Glutamatergic neuron (in vitro differentiated cells): ENCODE data around the gene ARHGEF40. TPM values are rescaled to one million over a fixed set of nuclear protein-coding genes. Genes with fewer than 3 reads are reported as not detected.

Experiments
- DNase-seq: peaks from one replicate; pipeline ENCODE4 v3.0.0; 2022
- H3K27ac Mint-ChIP-seq: one replicate; pipeline ENCODE4 v1.8.0; 2020; ENCODE audit warnings: mild to moderate bottlenecking, mixed read lengths, inconsistent platforms; ENCODE audit not compliant: unreplicated experiment
- H3K27me3 Mint-ChIP-seq: one replicate; pipeline ENCODE4 v1.8.0; 2020; ENCODE audit warnings: mild to moderate bottlenecking, moderate library complexity, mixed read lengths, inconsistent platforms; ENCODE audit not compliant: unreplicated experiment
- H3K36me3 Mint-ChIP-seq: one replicate; pipeline ENCODE4 v1.8.0; 2020; ENCODE audit warnings: mild to moderate bottlenecking, mixed read lengths, inconsistent platforms; ENCODE audit not compliant: unreplicated experiment
- H3K4me1 Mint-ChIP-seq: one replicate; pipeline ENCODE4 v1.8.0; 2020; ENCODE audit warnings: mild to moderate bottlenecking, low read depth, mixed read lengths, inconsistent platforms; ENCODE audit not compliant: unreplicated experiment
- H3K4me3 Mint-ChIP-seq: one replicate; pipeline ENCODE4 v1.8.0; 2020; ENCODE audit warnings: mild to moderate bottlenecking, mixed read lengths, inconsistent platforms; ENCODE audit not compliant: unreplicated experiment
- H3K9me3 Mint-ChIP-seq: one replicate; pipeline ENCODE4 v1.8.0; 2020; ENCODE audit warnings: mild to moderate bottlenecking, moderate library complexity, mixed read lengths, inconsistent platforms; ENCODE audit not compliant: unreplicated experiment
- CTCF ChIP-seq: fragments of 200-600 bp; sonication (generic); IDR thresholded peaks from one replicate; pipeline ENCODE4 v1.5.0; 2021; ENCODE audit not compliant: partially characterized antibody, unreplicated experiment
- total RNA-seq: library from RNA; stranded (reverse); fragmentation: NEBNext Ultra II Directional; extraction: Animal tissue kit (Norgen Biotek cat#: 25700); gene quantifications from one replicate; pipeline ENCODE4 v1.2.1, GENCODE V29; 2021; ENCODE audit not compliant: unreplicated experiment

Gene ARHGEF40
- total RNA-seq, 1 donor from 2014 or later = 42.4 TPM

GRCh38 chr14:21113369-21113768 lies 43.3 kb downstream of the ARHGEF40 start:
- Mint-ChIP-seq H3K4me1 (no peaks in the 10 kb centered on the region), H3K27ac (no peak overlapping the region), H3K36me3 (no peaks in the 10 kb centered on the region), H3K4me3 (no peak overlapping the region), H3K27me3 (no peaks in the 10 kb centered on the region), H3K9me3 (no peaks in the 10 kb centered on the region)
- no peak for TF ChIP-seq CTCF
- no peak for DNase-seq

GRCh38 chr14:21118933-21119332 lies 48.8 kb downstream of the ARHGEF40 start:
- Mint-ChIP-seq H3K4me3 (no peak overlapping the region), H3K27me3 (no peaks in the 10 kb centered on the region), H3K36me3 (no peaks in the 10 kb centered on the region), H3K4me1 (no peaks in the 10 kb centered on the region), H3K9me3 (no peaks in the 10 kb centered on the region), H3K27ac (no peak overlapping the region)
- no peak for DNase-seq
- TF ChIP-seq CTCF = no peak

- H3K9me3 Mint-ChIP-seq = peaks cover 3% of the 10 kb centered on the region
These were observed 50.6 kb downstream of the ARHGEF40 start for GRCh38 chr14:21120686-21121085.

GRCh38 chr14:21121122-21121521 lies 51.0 kb downstream of the ARHGEF40 start:
- peaks cover 3% of the 10 kb centered on the region for H3K9me3 Mint-ChIP-seq
- H3K36me3 Mint-ChIP-seq = peaks cover 4% of the 10 kb centered on the region
- no peak overlapping the region for H3K27ac Mint-ChIP-seq
- H3K27me3 Mint-ChIP-seq = no peaks in the 10 kb centered on the region
- no peak for TF ChIP-seq CTCF
- no peak overlapping the region for H3K4me3 Mint-ChIP-seq
- DNase-seq = no peak
- H3K4me1 Mint-ChIP-seq = no peaks in the 10 kb centered on the region

More at GRCh38 chr14:21120686-21121085, 50.6 kb downstream of the ARHGEF40 start:
- H3K4me3 Mint-ChIP-seq = no peak overlapping the region
- H3K36me3 Mint-ChIP-seq = peaks cover 4% of the 10 kb centered on the region
- H3K27me3 Mint-ChIP-seq = no peaks in the 10 kb centered on the region
- H3K27ac Mint-ChIP-seq = no peak overlapping the region
- TF ChIP-seq CTCF = no peak
- no peak for DNase-seq
- H3K4me1 Mint-ChIP-seq = no peaks in the 10 kb centered on the region

GRCh38 chr14:21123429-21123828 lies 53.3 kb downstream of the ARHGEF40 start:
- Mint-ChIP-seq H3K9me3 (peaks cover 3% of the 10 kb centered on the region), H3K27ac (no peak overlapping the region), H3K4me1 (no peaks in the 10 kb centered on the region), H3K27me3 (no peaks in the 10 kb centered on the region), H3K4me3 (no peak overlapping the region), H3K36me3 (peaks cover 4% of the 10 kb centered on the region)
- DNase-seq = no peak
- no peak for TF ChIP-seq CTCF
